ENCODE results near the gene PEX11G.
"Not testable (repeated sequence)": the region's sequence is repeated elsewhere in the genome, so short reads cannot be mapped to it uniquely, and the experiment has no call there.

Gene PEX11G

GRCh38 chr19:7454998-7455397, 33.8 kb downstream of the PEX11G start:
- DNase-seq (ENCODE audit: low read depth): no peak
- TF ChIP-seq CTCF (conservative IDR thresholded peaks at IDR 0.05; ENCODE audit: low read depth, low read length): no peak
- H3K4me3 ChIP-seq (ENCODE audit: low read depth, low read length): no peak overlapping the region

GRCh38 chr19:7450243-7451223, 38.3 kb downstream of the PEX11G start:
- no peak overlapping the region for H3K4me3 ChIP-seq (ENCODE audit: low read depth, low read length)
- peak; percentile 24 for DNase-seq (ENCODE audit: low read depth)
- no peak for TF ChIP-seq CTCF (conservative IDR thresholded peaks at IDR 0.05; ENCODE audit: low read depth, low read length)

GRCh38 chr19:7449391-7450070, 39.3 kb downstream of the PEX11G start:
- not testable (repeated sequence) for DNase-seq (ENCODE audit: low read depth); H3K4me3 ChIP-seq (ENCODE audit: low read depth, low read length)

- no peak for TF ChIP-seq CTCF (conservative IDR thresholded peaks at IDR 0.05; ENCODE audit: low read depth, low read length)
These were observed 41.2 kb downstream of the PEX11G start for GRCh38 chr19:7447648-7448047.

GRCh38 chr19:7445104-7445503, 43.7 kb downstream of the PEX11G start:
- no peak for TF ChIP-seq CTCF (conservative IDR thresholded peaks at IDR 0.05; ENCODE audit: low read depth, low read length)
- DNase-seq (ENCODE audit: low read depth): no peak
- H3K4me3 ChIP-seq (ENCODE audit: low read depth, low read length): no peak overlapping the region

More at GRCh38 chr19:7447648-7448047, 41.2 kb downstream of the PEX11G start:
- H3K4me3 ChIP-seq (ENCODE audit: low read depth, low read length): no peak overlapping the region
- DNase-seq (ENCODE audit: low read depth): no peak

- H3K4me3 ChIP-seq (ENCODE audit: low read depth, low read length): no peak overlapping the region
- no peak for DNase-seq (ENCODE audit: low read depth)
- no peak for TF ChIP-seq CTCF (conservative IDR thresholded peaks at IDR 0.05; ENCODE audit: low read depth, low read length)
These were observed 44.8 kb downstream of the PEX11G start for GRCh38 chr19:7444042-7444441.

- H3K4me3 ChIP-seq (ENCODE audit: low read depth, low read length): no peak overlapping the region
These were observed 46.4 kb downstream of the PEX11G start for GRCh38 chr19:7442423-7442822.

More at GRCh38 chr19:7442423-7442822, 46.4 kb downstream of the PEX11G start:
- no peak for TF ChIP-seq CTCF (conservative IDR thresholded peaks at IDR 0.05; ENCODE audit: low read depth, low read length)
- DNase-seq (ENCODE audit: low read depth): peak; percentile 14

Data from choroid plexus epithelial cell (primary cell).